Measurements from ENCODE around the gene MGLL.

DNA sequence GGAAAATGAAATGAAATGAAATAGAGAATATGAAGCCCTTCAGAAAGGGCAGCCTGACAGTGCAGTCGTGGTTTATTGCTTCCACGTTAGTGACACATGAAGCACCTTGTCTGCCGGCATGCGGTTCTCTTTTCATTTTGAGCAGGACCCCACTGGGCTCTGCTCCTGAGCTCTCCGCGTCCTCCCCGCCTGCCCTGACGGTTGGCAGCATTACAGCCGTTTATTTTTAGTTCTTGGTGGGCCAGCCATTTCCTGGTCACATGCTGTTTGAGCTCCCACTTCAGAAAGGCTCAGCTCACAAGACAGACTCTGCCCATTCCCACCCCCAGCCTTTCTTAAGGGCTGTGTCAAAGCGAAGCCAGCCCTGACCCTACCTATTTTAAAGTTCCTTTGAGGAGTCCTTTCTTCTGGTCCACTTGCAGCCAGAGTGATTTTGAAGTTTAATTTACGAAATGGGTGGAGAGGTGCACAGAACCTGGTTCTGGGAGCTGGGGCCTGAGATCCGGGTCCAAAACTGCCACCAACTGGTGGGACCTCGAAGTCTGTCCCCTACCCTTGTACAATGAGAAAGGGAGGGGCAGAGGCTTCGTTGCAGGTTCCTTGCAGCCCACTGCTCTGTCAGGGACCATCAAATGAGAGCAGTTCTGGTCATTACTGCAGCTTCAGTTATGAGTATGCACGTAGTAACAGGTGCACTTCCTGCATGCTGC, 60.1 kb downstream of the MGLL start:
- TF ChIP-seq, protein P1, sequence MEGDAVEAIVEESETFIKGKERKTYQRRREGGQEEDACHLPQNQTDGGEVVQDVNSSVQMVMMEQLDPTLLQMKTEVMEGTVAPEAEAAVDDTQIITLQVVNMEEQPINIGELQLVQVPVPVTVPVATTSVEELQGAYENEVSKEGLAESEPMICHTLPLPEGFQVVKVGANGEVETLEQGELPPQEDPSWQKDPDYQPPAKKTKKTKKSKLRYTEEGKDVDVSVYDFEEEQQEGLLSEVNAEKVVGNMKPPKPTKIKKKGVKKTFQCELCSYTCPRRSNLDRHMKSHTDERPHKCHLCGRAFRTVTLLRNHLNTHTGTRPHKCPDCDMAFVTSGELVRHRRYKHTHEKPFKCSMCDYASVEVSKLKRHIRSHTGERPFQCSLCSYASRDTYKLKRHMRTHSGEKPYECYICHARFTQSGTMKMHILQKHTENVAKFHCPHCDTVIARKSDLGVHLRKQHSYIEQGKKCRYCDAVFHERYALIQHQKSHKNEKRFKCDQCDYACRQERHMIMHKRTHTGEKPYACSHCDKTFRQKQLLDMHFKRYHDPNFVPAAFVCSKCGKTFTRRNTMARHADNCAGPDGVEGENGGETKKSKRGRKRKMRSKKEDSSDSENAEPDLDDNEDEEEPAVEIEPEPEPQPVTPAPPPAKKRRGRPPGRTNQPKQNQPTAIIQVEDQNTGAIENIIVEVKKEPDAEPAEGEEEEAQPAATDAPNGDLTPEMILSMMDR (IDR thresholded peaks at IDR 0.05): no peak
- TF ChIP-seq POLR2A (IDR thresholded peaks at IDR 0.05): no peak

Data from breast epithelium (tissue), 3 donors.